ENCODE data around the gene KRT75.

GRCh38 chr12:52434081-52434733 lies at the start of gene KRT75:
- TF ChIP-seq CTCF (IDR thresholded peaks at IDR 0.05) (no peak), POLR2A (IDR thresholded peaks at IDR 0.05) (no peak)
